Measurements from ENCODE around the gene DNAJB6. TPM values are rescaled to one million over a fixed set of nuclear protein-coding genes. Genes with fewer than 3 reads are reported as not detected.

The DNAJB6 gene
- total RNA-seq, 1 donor from 2014 or later, result 74.3 TPM

DNA sequence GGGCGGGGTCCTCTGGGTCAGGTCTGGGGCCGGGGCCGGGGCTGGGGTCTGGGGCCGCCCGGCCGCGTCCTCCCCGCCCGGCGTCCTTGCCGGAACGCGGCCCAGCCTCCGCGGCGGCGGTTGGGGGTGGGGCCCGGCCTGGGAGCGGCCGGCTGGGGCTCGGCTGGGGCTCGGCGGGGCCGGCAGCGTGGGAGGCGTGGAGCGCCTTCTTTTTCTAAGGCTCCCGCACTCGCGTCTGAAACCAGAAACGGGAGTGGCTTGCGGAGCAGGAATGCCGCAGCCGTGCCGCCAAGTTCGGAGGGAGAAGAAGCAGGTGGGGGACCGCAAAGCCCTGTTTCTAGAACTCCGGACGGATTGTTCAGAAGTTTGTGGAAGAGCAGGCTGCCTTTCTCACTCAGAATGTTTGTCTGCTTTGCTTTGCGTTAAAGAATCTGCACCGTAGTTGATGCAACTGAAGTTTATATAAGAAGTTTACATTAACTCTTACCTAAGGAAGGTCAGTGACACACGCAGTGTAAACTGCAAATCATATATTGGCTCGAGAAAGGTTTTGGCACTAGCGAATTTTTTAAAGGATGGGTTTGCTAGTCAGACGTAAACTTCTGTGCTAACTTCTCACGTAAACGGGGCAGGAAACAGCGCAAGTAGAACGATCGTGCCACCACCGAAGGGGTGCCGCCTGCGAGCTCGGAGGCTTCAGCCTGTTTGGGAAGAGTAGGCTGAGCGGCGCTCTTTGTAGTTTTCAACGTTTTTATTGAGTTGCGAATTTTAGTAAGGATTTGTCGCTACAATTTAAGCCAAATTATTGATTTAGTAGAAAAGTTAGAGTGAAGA is 729 bp downstream of the DNAJB6 start:
- POLR2A ChIA-PET, result interaction anchor here (0.6 to 1.7 kb wide), 6 partner anchors 12 to 386 kb away, joined by 3 to 13 read pairs (median 4); no protein-coding TSS in a partner anchor
- Mint-ChIP-seq H3K4me1 (peaks cover 68% of the 10 kb centered on the region), H3K36me3 (ENCODE audit: low read depth) (peaks cover 20% of the 10 kb centered on the region), H3K4me3 (peak overlapping the region; percentile 95), H3K27ac (peak overlapping the region; percentile 87), H3K27me3 (no peaks in the 10 kb centered on the region), H3K9me3 (no peaks in the 10 kb centered on the region)
- intact Hi-C loops (cut with micrococcal nuclease), result loop anchor here (2.0 to 5.0 kb wide), 7 partner anchors 49 to 1695 kb away; partner anchors contain the start of genes DYNC2I1, LMBR1, NOM1 and RBM33
- peak; percentile 74 for DNase-seq
- TF ChIP-seq, protein P1, sequence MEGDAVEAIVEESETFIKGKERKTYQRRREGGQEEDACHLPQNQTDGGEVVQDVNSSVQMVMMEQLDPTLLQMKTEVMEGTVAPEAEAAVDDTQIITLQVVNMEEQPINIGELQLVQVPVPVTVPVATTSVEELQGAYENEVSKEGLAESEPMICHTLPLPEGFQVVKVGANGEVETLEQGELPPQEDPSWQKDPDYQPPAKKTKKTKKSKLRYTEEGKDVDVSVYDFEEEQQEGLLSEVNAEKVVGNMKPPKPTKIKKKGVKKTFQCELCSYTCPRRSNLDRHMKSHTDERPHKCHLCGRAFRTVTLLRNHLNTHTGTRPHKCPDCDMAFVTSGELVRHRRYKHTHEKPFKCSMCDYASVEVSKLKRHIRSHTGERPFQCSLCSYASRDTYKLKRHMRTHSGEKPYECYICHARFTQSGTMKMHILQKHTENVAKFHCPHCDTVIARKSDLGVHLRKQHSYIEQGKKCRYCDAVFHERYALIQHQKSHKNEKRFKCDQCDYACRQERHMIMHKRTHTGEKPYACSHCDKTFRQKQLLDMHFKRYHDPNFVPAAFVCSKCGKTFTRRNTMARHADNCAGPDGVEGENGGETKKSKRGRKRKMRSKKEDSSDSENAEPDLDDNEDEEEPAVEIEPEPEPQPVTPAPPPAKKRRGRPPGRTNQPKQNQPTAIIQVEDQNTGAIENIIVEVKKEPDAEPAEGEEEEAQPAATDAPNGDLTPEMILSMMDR (IDR thresholded peaks at IDR 0.05), result no peak
- CTCF ChIA-PET, result interaction anchor here (3.1 kb wide), 1 partner anchor 64 kb away, joined by 9 read pairs; no protein-coding TSS in a partner anchor
- peak; percentile 58 for ATAC-seq (ENCODE audit: low read depth)

DNA sequence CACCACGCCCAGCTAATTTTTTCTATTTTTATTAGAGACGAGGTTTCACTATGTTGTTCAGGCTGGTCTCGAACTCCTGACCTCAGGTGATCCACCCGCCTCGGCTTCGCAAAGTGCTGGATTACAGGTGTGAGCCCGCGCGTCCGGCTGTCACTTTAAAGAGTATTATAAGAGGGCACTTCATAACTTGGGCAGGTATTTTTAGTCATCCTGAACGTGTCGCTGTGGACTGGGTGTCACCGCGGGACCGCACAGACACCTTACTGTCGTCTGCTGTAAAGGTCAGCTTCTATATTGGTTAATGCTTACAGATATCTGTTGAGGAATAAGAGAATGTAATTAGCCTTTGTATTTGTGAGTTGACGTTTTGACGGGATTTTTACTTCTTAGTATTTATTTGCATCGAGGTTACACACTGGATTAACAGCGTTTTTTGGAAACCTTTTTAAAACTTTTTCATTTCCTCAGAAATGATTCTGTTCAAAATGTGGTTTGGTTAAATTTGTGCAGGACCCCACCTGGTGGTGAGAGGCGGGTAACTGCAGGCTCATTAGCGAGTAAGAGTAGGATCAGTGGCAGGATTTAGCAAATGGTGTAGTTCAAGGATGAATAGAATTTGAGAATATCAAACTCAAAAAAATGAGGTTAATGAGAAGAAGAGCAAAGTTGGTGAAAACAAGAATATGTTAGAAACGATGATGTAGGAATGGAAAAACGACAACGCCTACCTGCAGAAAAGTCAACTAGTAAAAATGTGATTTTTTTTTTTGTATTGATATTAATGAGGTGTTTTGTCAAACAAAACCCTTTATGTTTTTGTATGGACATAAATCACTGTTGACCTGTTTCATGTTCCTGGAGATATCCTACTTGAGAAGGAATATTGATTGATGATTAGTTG is 3.2 kb downstream of the DNAJB6 start:
- ChIA-PET CTCF (interaction anchor here (1.4 to 3.1 kb wide), 2 partner anchors 28 to 66 kb away, joined by 3 to 9 read pairs; no protein-coding TSS in a partner anchor), POLR2A (interaction anchor here (0.6 to 1.2 kb wide), 3 partner anchors 14 to 447 kb away, joined by 3 to 5 read pairs (median 5); partner anchors contain the start of gene LMBR1)
- Mint-ChIP-seq H3K27me3 (no peaks in the 10 kb centered on the region), H3K4me3 (peak overlapping the region; percentile 64), H3K4me1 (peaks cover 73% of the 10 kb centered on the region), H3K9me3 (no peaks in the 10 kb centered on the region), H3K36me3 (ENCODE audit: low read depth) (peaks cover 26% of the 10 kb centered on the region), H3K27ac (peak overlapping the region; percentile 1)
- ATAC-seq (ENCODE audit: low read depth) (peak; percentile 28), DNase-seq (no peak)
- TF ChIP-seq, protein P1 (IDR thresholded peaks at IDR 0.05), result peak; percentile 77
- intact Hi-C loops (cut with micrococcal nuclease), result loop anchor here (1.0 to 5.0 kb wide), 8 partner anchors 10 to 1698 kb away; partner anchors contain the start of genes DYNC2I1 and RBM33

DNA sequence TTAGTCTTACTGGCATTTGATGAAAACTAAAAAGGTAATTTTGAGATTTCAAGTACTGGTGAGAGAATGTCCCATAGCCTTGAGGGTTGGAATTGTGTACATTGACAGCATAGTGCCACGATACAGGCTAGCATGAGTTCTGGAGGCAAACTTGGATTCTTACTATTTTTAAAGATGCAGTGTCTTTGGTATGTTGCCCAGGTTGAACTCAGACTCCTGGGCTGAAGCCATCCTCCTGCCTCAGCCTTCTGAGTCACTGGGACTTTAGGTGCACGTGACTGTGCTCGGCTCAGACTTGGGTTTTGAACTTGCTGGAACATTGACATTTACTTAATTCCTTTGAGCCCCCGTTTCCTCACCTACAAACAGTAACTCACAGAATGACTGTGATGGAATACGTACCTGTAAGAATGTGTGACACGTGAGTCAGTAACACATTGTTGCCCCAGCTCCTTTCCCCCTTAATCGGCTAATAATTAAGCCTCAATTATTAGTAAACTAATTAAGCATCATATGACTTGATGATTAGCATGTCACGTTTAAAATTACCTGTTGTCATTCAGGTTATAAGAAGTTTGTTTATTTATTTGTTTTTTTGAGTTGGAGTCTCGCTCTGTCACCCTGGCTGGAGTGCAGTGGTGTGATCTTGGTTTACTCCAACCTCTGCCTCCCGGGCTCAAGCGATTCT is 10.6 kb downstream of the DNAJB6 start:
- DNase-seq, result no peak
- TF ChIP-seq, protein P1 (IDR thresholded peaks at IDR 0.05), result no peak
- intact Hi-C loops (cut with micrococcal nuclease), result no loop called here
- no peak for ATAC-seq (ENCODE audit: low read depth)
- POLR2A ChIA-PET, result no interaction called here
- Mint-ChIP-seq H3K36me3 (ENCODE audit: low read depth) (peaks cover 26% of the 10 kb centered on the region), H3K27me3 (no peaks in the 10 kb centered on the region), H3K4me3 (no peak overlapping the region), H3K27ac (no peak overlapping the region), H3K9me3 (no peaks in the 10 kb centered on the region), H3K4me1 (peaks cover 83% of the 10 kb centered on the region)
- CTCF ChIA-PET, result interaction anchor here (1.1 kb wide), 1 partner anchor 10 kb away, joined by 4 read pairs; no protein-coding TSS in a partner anchor

DNA sequence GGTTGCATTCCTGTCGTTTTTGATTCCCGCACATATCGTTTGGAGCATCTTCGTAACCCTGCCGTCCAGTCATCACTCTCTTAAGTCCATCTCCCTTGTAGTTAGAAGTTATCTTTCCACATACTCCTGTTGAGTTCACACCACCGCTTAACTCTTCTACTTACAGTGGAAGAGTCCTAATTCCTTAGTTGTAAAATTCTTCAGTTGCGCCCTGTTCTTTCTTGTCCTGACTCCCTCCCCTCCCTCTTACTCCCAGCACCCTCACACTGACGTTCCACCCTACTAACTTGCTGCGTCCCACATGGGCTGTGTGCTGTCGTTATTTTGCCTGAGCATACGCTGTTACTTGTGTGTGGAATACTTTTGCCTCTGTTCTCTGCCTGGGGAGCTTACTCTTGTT is 11.7 kb downstream of the DNAJB6 start:
- ChIA-PET CTCF (no interaction called here), POLR2A (no interaction called here)
- Mint-ChIP-seq H3K27ac (no peak overlapping the region), H3K27me3 (no peaks in the 10 kb centered on the region), H3K36me3 (ENCODE audit: low read depth) (peaks cover 24% of the 10 kb centered on the region), H3K9me3 (no peaks in the 10 kb centered on the region), H3K4me3 (no peak overlapping the region), H3K4me1 (peaks cover 83% of the 10 kb centered on the region)
- DNase-seq (no peak), ATAC-seq (ENCODE audit: low read depth) (no peak)
- intact Hi-C loops (cut with micrococcal nuclease), result no loop called here
- TF ChIP-seq, protein P1 (IDR thresholded peaks at IDR 0.05), result no peak
